ENCODE results near the gene RNASEH2A. TPM values are rescaled to one million over a fixed set of nuclear protein-coding genes. Genes with fewer than 3 reads are reported as not detected.

Gene RNASEH2A
- total and polyA plus RNA-seq, 2 donors: 8.4 to 30.3 TPM

GRCh38 chr19:12790628-12791344 is 15.6 kb upstream of the RNASEH2A start:
- no peaks in the 10 kb centered on the region for H3K36me3 ChIP-seq (ENCODE audit: control insufficient read depth in 2 of 2, insufficient read depth in 2 of 2, low read length in 1 of 2)
- H3K4me1 ChIP-seq (ENCODE audit: control insufficient read depth in 2 of 2, insufficient read depth in 2 of 2, low read length in 2 of 2): peaks cover 10 to 56% of the 10 kb centered on the region in 2 donors
- 3% methylated on average over 22 of the region's 22 CpGs for WGBS
- H3K27ac ChIP-seq (ENCODE audit: low read depth in 1 of 2, low read length in 1 of 2): peak overlapping the region; percentile 98
- peak in 1 of 9 donors; percentile 36 for DNase-seq (ENCODE audit: low read depth in 6 of 9, low spot score in 9 of 9)
- peaks cover 14 to 19% of the 10 kb centered on the region in 2 donors for H3K27me3 ChIP-seq (ENCODE audit: control insufficient read depth in 2 of 2, insufficient read depth in 1 of 2, low read length in 1 of 2)
- H3K4me3 ChIP-seq (ENCODE audit: low read length in 2 of 2): peak overlapping the region; percentile 66 to 83
- no peaks in the 10 kb centered on the region for H3K9me3 ChIP-seq (ENCODE audit: control insufficient read depth in 2 of 2, insufficient read depth in 1 of 2, low read length in 1 of 2)

DNA sequence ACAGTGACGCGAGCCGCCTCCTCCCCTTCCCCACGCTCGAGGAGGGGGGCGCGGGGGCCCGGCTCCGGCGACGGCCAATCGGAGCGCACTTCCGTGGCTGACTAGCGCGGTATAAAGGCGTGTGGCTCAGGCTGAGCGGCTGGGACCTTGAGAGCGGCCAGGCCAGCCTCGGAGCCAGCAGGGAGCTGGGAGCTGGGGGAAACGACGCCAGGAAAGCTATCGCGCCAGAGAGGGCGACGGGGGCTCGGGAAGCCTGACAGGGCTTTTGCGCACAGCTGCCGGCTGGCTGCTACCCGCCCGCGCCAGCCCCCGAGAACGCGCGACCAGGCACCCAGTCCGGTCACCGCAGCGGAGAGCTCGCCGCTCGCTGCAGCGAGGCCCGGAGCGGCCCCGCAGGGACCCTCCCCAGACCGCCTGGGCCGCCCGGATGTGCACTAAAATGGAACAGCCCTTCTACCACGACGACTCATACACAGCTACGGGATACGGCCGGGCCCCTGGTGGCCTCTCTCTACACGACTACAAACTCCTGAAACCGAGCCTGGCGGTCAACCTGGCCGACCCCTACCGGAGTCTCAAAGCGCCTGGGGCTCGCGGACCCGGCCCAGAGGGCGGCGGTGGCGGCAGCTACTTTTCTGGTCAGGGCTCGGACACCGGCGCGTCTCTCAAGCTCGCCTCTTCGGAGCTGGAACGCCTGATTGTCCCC is 14.9 kb upstream of the RNASEH2A start, which contains the start of gene JUNB:
Gene JUNB (plus strand): TSS at position 142 of the 706 bp plus-strand sequence. CDS start 286 bp downstream, at position 428.
- H3K36me3 ChIP-seq (ENCODE audit: control insufficient read depth in 2 of 2, insufficient read depth in 2 of 2, low read length in 1 of 2): no peaks in the 10 kb centered on the region
- H3K4me3 ChIP-seq (ENCODE audit: low read length in 2 of 2): peak within 1 kb of the TSS; percentile 66 to 83
- H3K27ac ChIP-seq (ENCODE audit: low read depth in 1 of 2, low read length in 1 of 2): peak within 1 kb of the TSS; percentile 98
- under 1% methylated on average over 73 of the region's 73 CpGs for WGBS
- peaks cover 5 to 56% of the 10 kb centered on the region in 2 donors for H3K4me1 ChIP-seq (ENCODE audit: control insufficient read depth in 2 of 2, insufficient read depth in 2 of 2, low read length in 2 of 2)
- peaks cover 14 to 19% of the 10 kb centered on the region in 2 donors for H3K27me3 ChIP-seq (ENCODE audit: control insufficient read depth in 2 of 2, insufficient read depth in 1 of 2, low read length in 1 of 2)
- DNase-seq (ENCODE audit: low read depth in 6 of 9, low spot score in 9 of 9): peak; percentile 85 to 97 (median 92)
- H3K9me3 ChIP-seq (ENCODE audit: control insufficient read depth in 2 of 2, insufficient read depth in 1 of 2, low read length in 1 of 2): no peaks in the 10 kb centered on the region

DNA sequence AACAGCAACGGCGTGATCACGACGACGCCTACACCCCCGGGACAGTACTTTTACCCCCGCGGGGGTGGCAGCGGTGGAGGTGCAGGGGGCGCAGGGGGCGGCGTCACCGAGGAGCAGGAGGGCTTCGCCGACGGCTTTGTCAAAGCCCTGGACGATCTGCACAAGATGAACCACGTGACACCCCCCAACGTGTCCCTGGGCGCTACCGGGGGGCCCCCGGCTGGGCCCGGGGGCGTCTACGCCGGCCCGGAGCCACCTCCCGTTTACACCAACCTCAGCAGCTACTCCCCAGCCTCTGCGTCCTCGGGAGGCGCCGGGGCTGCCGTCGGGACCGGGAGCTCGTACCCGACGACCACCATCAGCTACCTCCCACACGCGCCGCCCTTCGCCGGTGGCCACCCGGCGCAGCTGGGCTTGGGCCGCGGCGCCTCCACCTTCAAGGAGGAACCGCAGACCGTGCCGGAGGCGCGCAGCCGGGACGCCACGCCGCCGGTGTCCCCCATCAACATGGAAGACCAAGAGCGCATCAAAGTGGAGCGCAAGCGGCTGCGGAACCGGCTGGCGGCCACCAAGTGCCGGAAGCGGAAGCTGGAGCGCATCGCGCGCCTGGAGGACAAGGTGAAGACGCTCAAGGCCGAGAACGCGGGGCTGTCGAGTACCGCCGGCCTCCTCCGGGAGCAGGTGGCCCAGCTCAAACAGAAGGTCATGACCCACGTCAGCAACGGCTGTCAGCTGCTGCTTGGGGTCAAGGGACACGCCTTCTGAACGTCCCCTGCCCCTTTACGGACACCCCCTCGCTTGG is 14.1 kb upstream of the RNASEH2A start:
- Histone ChIP-seq H3K4me3 (ENCODE audit: low read length in 2 of 2) (peak overlapping the region; percentile 66 to 83), H3K9me3 (ENCODE audit: control insufficient read depth in 2 of 2, insufficient read depth in 1 of 2, low read length in 1 of 2) (no peaks in the 10 kb centered on the region), H3K36me3 (ENCODE audit: control insufficient read depth in 2 of 2, insufficient read depth in 2 of 2, low read length in 1 of 2) (peaks cover 0 to 4% of the 10 kb centered on the region in 2 donors), H3K4me1 (ENCODE audit: control insufficient read depth in 2 of 2, insufficient read depth in 2 of 2, low read length in 2 of 2) (peaks cover 5 to 52% of the 10 kb centered on the region in 2 donors), H3K27ac (ENCODE audit: low read depth in 1 of 2, low read length in 1 of 2) (peak overlapping the region; percentile 98), H3K27me3 (ENCODE audit: control insufficient read depth in 2 of 2, insufficient read depth in 1 of 2, low read length in 1 of 2) (peaks cover 14 to 19% of the 10 kb centered on the region in 2 donors)
- peak in 4 of 9 donors; percentile 72 to 90 (median 84) for DNase-seq (ENCODE audit: low read depth in 6 of 9, low spot score in 9 of 9)
- under 1% methylated on average over 84 of the region's 84 CpGs for WGBS

- under 1% methylated on average over 22 of the region's 22 CpGs for WGBS
- Histone ChIP-seq H3K36me3 (ENCODE audit: control insufficient read depth in 2 of 2, insufficient read depth in 2 of 2, low read length in 1 of 2) (peaks cover 0 to 4% of the 10 kb centered on the region in 2 donors), H3K27me3 (ENCODE audit: control insufficient read depth in 2 of 2, insufficient read depth in 1 of 2, low read length in 1 of 2) (peaks cover 14 to 19% of the 10 kb centered on the region in 2 donors), H3K4me1 (ENCODE audit: control insufficient read depth in 2 of 2, insufficient read depth in 2 of 2, low read length in 2 of 2) (peaks cover 5 to 52% of the 10 kb centered on the region in 2 donors), H3K9me3 (ENCODE audit: control insufficient read depth in 2 of 2, insufficient read depth in 1 of 2, low read length in 1 of 2) (no peaks in the 10 kb centered on the region), H3K4me3 (ENCODE audit: low read length in 2 of 2) (peak overlapping the region; percentile 66 to 83), H3K27ac (ENCODE audit: low read depth in 1 of 2, low read length in 1 of 2) (peak overlapping the region; percentile 98)
- no peak for DNase-seq (ENCODE audit: low read depth in 6 of 9, low spot score in 9 of 9)
Observed at GRCh38 chr19:12792853-12793289, 13.5 kb upstream of the RNASEH2A start.

GRCh38 chr19:12793290-12794195 is 12.8 kb upstream of the RNASEH2A start:
- Histone ChIP-seq H3K27ac (ENCODE audit: low read depth in 1 of 2, low read length in 1 of 2) (peak overlapping the region; percentile 96 to 98), H3K9me3 (ENCODE audit: control insufficient read depth in 2 of 2, insufficient read depth in 1 of 2, low read length in 1 of 2) (no peaks in the 10 kb centered on the region), H3K27me3 (ENCODE audit: control insufficient read depth in 2 of 2, insufficient read depth in 1 of 2, low read length in 1 of 2) (peaks cover 13 to 18% of the 10 kb centered on the region in 2 donors), H3K36me3 (ENCODE audit: control insufficient read depth in 2 of 2, insufficient read depth in 2 of 2, low read length in 1 of 2) (peaks cover 0 to 4% of the 10 kb centered on the region in 2 donors), H3K4me1 (ENCODE audit: control insufficient read depth in 2 of 2, insufficient read depth in 2 of 2, low read length in 2 of 2) (peaks cover 5 to 46% of the 10 kb centered on the region in 2 donors), H3K4me3 (ENCODE audit: low read length in 2 of 2) (peak overlapping the region; percentile 66 to 83)
- WGBS: under 1% methylated on average over 81 of the region's 81 CpGs
- peak in 8 of 9 donors; percentile 85 to 96 (median 93) for DNase-seq (ENCODE audit: low read depth in 6 of 9, low spot score in 9 of 9)

GRCh38 chr19:12794196-12794941 is 12.0 kb upstream of the RNASEH2A start:
- H3K36me3 ChIP-seq (ENCODE audit: control insufficient read depth in 2 of 2, insufficient read depth in 2 of 2, low read length in 1 of 2): peaks cover 0 to 6% of the 10 kb centered on the region in 2 donors
- peaks cover 8 to 10% of the 10 kb centered on the region in 2 donors for H3K27me3 ChIP-seq (ENCODE audit: control insufficient read depth in 2 of 2, insufficient read depth in 1 of 2, low read length in 1 of 2)
- peak overlapping the region; percentile 13 to 83 for H3K4me3 ChIP-seq (ENCODE audit: low read length in 2 of 2)
- H3K9me3 ChIP-seq (ENCODE audit: control insufficient read depth in 2 of 2, insufficient read depth in 1 of 2, low read length in 1 of 2): no peaks in the 10 kb centered on the region
- H3K4me1 ChIP-seq (ENCODE audit: control insufficient read depth in 2 of 2, insufficient read depth in 2 of 2, low read length in 2 of 2): peaks cover 5 to 38% of the 10 kb centered on the region in 2 donors
- DNase-seq (ENCODE audit: low read depth in 6 of 9, low spot score in 9 of 9): no peak
- peak overlapping the region; percentile 96 to 98 for H3K27ac ChIP-seq (ENCODE audit: low read depth in 1 of 2, low read length in 1 of 2)
- whole genome bisulfite sequencing: 83% methylated on average over 7 of the region's 7 CpGs

DNA sequence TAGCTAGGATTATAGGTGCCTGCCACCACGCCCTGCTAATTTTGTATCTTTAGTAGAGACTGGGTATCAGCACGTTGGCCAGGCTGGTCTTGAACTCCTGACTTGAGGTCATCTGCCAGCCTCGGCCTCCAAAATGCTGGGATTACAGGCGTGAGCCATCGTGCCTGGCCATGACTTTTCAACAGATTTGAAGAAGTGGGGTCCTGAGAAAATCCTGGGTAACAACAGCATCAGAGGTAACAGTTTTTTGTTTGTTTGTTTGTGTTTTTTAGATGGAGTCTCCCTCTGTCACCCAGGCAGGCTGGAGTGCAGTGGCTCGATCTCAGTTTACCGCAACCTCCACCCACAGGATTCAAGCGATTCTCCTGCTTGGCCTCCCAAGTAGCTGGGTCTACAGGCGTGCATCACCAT is 11.4 kb upstream of the RNASEH2A start:
- no peak overlapping the region for H3K4me3 ChIP-seq (ENCODE audit: low read length in 2 of 2)
- H3K27me3 ChIP-seq (ENCODE audit: control insufficient read depth in 2 of 2, insufficient read depth in 1 of 2, low read length in 1 of 2): peaks cover 5 to 9% of the 10 kb centered on the region in 2 donors
- no peak for DNase-seq (ENCODE audit: low read depth in 6 of 9, low spot score in 9 of 9)
- no peaks in the 10 kb centered on the region for H3K9me3 ChIP-seq (ENCODE audit: control insufficient read depth in 2 of 2, insufficient read depth in 1 of 2, low read length in 1 of 2)
- peaks cover 5 to 35% of the 10 kb centered on the region in 2 donors for H3K4me1 ChIP-seq (ENCODE audit: control insufficient read depth in 2 of 2, insufficient read depth in 2 of 2, low read length in 2 of 2)
- WGBS: 97% methylated on average over 9 of the region's 9 CpGs
- H3K27ac ChIP-seq (ENCODE audit: low read depth in 1 of 2, low read length in 1 of 2): no peak overlapping the region
- peaks cover 5 to 11% of the 10 kb centered on the region in 2 donors for H3K36me3 ChIP-seq (ENCODE audit: control insufficient read depth in 2 of 2, insufficient read depth in 2 of 2, low read length in 1 of 2)

Data from thymus (tissue), 11 donors.